ENCODE results near the gene KRT13.

DNA sequence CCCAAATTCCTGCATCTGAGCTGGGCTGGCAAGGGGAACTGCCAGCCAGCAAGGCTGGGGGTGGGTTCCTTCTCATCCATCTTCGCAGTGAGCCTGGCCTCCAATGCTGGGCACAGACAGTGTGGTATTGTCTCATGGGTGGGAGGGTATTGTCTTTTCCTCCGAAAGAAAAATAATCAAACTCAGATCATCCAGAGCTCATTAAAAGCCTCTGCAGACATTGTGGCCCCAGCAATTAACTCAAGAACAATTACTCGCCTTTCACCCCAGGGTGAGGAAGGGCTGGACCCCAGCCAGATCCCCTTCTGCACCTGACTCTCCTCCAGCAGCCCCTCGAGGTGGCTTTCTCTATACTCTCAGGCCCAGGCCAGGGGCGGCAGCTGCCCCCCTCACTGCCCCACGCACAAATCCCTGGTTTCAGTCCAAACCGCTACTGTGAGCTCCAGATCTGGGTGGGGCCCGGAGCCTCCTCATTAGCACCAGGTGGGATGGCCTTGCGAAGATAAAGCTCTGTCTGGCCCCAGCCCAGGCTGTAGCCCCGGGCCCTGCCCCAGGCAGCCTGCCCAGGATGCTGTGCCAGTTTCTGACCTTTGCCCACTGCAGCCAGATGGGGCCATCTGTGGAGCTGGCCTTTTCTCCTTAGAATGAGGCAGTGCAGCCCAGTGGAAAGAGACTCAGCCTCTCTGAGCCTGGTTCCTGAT is 15.6 kb upstream of the KRT13 start:
- TF ChIP-seq, protein P1, sequence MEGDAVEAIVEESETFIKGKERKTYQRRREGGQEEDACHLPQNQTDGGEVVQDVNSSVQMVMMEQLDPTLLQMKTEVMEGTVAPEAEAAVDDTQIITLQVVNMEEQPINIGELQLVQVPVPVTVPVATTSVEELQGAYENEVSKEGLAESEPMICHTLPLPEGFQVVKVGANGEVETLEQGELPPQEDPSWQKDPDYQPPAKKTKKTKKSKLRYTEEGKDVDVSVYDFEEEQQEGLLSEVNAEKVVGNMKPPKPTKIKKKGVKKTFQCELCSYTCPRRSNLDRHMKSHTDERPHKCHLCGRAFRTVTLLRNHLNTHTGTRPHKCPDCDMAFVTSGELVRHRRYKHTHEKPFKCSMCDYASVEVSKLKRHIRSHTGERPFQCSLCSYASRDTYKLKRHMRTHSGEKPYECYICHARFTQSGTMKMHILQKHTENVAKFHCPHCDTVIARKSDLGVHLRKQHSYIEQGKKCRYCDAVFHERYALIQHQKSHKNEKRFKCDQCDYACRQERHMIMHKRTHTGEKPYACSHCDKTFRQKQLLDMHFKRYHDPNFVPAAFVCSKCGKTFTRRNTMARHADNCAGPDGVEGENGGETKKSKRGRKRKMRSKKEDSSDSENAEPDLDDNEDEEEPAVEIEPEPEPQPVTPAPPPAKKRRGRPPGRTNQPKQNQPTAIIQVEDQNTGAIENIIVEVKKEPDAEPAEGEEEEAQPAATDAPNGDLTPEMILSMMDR (IDR thresholded peaks at IDR 0.05; ENCODE audit: insufficient read depth, low read length): no peak
- TF ChIP-seq, protein P2, sequence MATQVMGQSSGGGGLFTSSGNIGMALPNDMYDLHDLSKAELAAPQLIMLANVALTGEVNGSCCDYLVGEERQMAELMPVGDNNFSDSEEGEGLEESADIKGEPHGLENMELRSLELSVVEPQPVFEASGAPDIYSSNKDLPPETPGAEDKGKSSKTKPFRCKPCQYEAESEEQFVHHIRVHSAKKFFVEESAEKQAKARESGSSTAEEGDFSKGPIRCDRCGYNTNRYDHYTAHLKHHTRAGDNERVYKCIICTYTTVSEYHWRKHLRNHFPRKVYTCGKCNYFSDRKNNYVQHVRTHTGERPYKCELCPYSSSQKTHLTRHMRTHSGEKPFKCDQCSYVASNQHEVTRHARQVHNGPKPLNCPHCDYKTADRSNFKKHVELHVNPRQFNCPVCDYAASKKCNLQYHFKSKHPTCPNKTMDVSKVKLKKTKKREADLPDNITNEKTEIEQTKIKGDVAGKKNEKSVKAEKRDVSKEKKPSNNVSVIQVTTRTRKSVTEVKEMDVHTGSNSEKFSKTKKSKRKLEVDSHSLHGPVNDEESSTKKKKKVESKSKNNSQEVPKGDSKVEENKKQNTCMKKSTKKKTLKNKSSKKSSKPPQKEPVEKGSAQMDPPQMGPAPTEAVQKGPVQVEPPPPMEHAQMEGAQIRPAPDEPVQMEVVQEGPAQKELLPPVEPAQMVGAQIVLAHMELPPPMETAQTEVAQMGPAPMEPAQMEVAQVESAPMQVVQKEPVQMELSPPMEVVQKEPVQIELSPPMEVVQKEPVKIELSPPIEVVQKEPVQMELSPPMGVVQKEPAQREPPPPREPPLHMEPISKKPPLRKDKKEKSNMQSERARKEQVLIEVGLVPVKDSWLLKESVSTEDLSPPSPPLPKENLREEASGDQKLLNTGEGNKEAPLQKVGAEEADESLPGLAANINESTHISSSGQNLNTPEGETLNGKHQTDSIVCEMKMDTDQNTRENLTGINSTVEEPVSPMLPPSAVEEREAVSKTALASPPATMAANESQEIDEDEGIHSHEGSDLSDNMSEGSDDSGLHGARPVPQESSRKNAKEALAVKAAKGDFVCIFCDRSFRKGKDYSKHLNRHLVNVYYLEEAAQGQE (IDR thresholded peaks at IDR 0.05; ENCODE audit: insufficient replicate concordance, low read depth): no peak
- TF ChIP-seq GABPA (IDR thresholded peaks at IDR 0.05; ENCODE audit: low read depth): no peak
